ENCODE measurements around the gene SEMA4D. TPM values are rescaled to one million over a fixed set of nuclear protein-coding genes. Genes with fewer than 3 reads are reported as not detected.
A peak's percentile ranks its signal among the peaks of the same experiment; 100 is the strongest.

SEMA4D gene
- polyA plus RNA-seq, 1 experiment = 0.50 TPM

DNA sequence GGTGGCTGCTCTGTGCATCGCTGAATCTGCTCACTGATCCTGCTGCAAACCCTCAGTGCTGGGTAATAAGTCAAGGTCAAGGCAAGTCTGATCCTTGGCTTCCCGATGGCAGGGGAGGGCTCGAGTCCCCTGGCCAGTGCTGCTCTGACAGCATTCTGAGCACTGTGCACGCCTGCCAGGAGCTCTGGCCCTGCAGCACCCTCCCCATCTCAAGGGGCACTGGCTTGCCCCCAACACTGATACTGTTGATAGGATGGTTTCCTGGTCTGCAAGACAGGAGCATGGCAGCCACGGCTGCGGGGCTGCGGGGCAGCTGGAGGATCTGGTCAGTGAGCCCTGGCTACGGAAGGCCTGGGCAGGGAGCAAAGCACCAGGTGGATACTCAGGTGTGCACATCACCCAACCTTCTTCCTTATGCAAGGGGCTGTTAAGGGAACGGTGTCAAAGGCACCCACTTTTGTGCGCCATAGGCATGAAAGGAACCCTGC, 107.8 kb downstream of the SEMA4D start:
- Histone ChIP-seq H3K27me3 (ENCODE audit: control insufficient read depth, insufficient read depth, low read length) (no peaks in the 10 kb centered on the region), H3K4me3 (ENCODE audit: low read depth, low read length) (no peak overlapping the region), H3K36me3 (ENCODE audit: control insufficient read depth, insufficient read depth, low read length) (no peaks in the 10 kb centered on the region)
- TF ChIP-seq, protein P1, sequence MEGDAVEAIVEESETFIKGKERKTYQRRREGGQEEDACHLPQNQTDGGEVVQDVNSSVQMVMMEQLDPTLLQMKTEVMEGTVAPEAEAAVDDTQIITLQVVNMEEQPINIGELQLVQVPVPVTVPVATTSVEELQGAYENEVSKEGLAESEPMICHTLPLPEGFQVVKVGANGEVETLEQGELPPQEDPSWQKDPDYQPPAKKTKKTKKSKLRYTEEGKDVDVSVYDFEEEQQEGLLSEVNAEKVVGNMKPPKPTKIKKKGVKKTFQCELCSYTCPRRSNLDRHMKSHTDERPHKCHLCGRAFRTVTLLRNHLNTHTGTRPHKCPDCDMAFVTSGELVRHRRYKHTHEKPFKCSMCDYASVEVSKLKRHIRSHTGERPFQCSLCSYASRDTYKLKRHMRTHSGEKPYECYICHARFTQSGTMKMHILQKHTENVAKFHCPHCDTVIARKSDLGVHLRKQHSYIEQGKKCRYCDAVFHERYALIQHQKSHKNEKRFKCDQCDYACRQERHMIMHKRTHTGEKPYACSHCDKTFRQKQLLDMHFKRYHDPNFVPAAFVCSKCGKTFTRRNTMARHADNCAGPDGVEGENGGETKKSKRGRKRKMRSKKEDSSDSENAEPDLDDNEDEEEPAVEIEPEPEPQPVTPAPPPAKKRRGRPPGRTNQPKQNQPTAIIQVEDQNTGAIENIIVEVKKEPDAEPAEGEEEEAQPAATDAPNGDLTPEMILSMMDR (IDR thresholded peaks at IDR 0.05; ENCODE audit: insufficient read depth, low read depth, low read length) = no peak
- DNase-seq (ENCODE audit: low read depth) = no peak
- POLR2A ChIA-PET = no interaction called here
- CTCF ChIA-PET = interaction anchor here (0.9 to 1.3 kb wide), 2 partner anchors 13 to 159 kb away, joined by 3 read pairs; no protein-coding TSS in a partner anchor

GRCh38 chr9:89388868-89389177, 109.1 kb downstream of the SEMA4D start:
- POLR2A ChIA-PET = no interaction called here

GRCh38 chr9:89388084-89388867, 109.6 kb downstream of the SEMA4D start:
- no peak overlapping the region for H3K4me3 ChIP-seq (ENCODE audit: low read depth, low read length)
- CTCF ChIA-PET = interaction anchor here (0.8 to 1.2 kb wide), 3 partner anchors 13 to 161 kb away, joined by 3 to 4 read pairs (median 3); no protein-coding TSS in a partner anchor
- DNase-seq (ENCODE audit: low read depth) = peak; percentile 77

More at GRCh38 chr9:89388868-89389177, 109.1 kb downstream of the SEMA4D start:
- no peaks in the 10 kb centered on the region for H3K36me3 ChIP-seq (ENCODE audit: control insufficient read depth, insufficient read depth, low read length)
- H3K4me3 ChIP-seq (ENCODE audit: low read depth, low read length) = no peak overlapping the region
- H3K27me3 ChIP-seq (ENCODE audit: control insufficient read depth, insufficient read depth, low read length) = no peaks in the 10 kb centered on the region
- TF ChIP-seq, protein P1 (IDR thresholded peaks at IDR 0.05; ENCODE audit: insufficient read depth, low read depth, low read length) = no peak
- no peak for DNase-seq (ENCODE audit: low read depth)
- CTCF ChIA-PET = interaction anchor here (1.2 kb wide), 1 partner anchor 13 kb away, joined by 3 read pairs; no protein-coding TSS in a partner anchor

GRCh38 chr9:89387197-89387849, 110.6 kb downstream of the SEMA4D start:
- Histone ChIP-seq H3K36me3 (ENCODE audit: control insufficient read depth, insufficient read depth, low read length) (no peaks in the 10 kb centered on the region), H3K27me3 (ENCODE audit: control insufficient read depth, insufficient read depth, low read length) (no peaks in the 10 kb centered on the region), H3K4me3 (ENCODE audit: low read depth, low read length) (no peak overlapping the region)
- no peak for DNase-seq (ENCODE audit: low read depth)
- TF ChIP-seq, protein P1 (IDR thresholded peaks at IDR 0.05; ENCODE audit: insufficient read depth, low read depth, low read length) = no peak
- POLR2A ChIA-PET = no interaction called here
- CTCF ChIA-PET = interaction anchor here (0.8 to 1.0 kb wide), 2 partner anchors 21 to 162 kb away, joined by 3 to 4 read pairs; no protein-coding TSS in a partner anchor

More at GRCh38 chr9:89388084-89388867, 109.6 kb downstream of the SEMA4D start:
- no peaks in the 10 kb centered on the region for H3K27me3 ChIP-seq (ENCODE audit: control insufficient read depth, insufficient read depth, low read length)
- POLR2A ChIA-PET = no interaction called here
- H3K36me3 ChIP-seq (ENCODE audit: control insufficient read depth, insufficient read depth, low read length) = no peaks in the 10 kb centered on the region
- TF ChIP-seq, protein P1 (IDR thresholded peaks at IDR 0.05; ENCODE audit: insufficient read depth, low read depth, low read length) = no peak

- Histone ChIP-seq H3K4me3 (ENCODE audit: low read depth, low read length) (no peak overlapping the region), H3K36me3 (ENCODE audit: control insufficient read depth, insufficient read depth, low read length) (no peaks in the 10 kb centered on the region), H3K27me3 (ENCODE audit: control insufficient read depth, insufficient read depth, low read length) (no peaks in the 10 kb centered on the region)
- ChIA-PET POLR2A (no interaction called here), CTCF (no interaction called here)
- no peak for DNase-seq (ENCODE audit: low read depth)
- TF ChIP-seq, protein P1 (IDR thresholded peaks at IDR 0.05; ENCODE audit: insufficient read depth, low read depth, low read length) = no peak
These were observed 111.1 kb downstream of the SEMA4D start for GRCh38 chr9:89386797-89387196.

Measured in BJ (cell line).